T47D (cell line): ENCODE results near the gene CLK4.
A peak's percentile ranks its signal among the peaks of the same experiment; 100 is the strongest.

Experiments used
- DNase-seq, 2 experiments: peaks; one replicate each; pipeline versions ENCODE4 v3.0.0 to v3.0.0-alpha.2; 2011 to 2012; ENCODE audit warnings: low read depth in 1 of 2, low spot score in 1 of 2
- JUND ChIP-seq: IDR thresholded peaks from 2 replicates; pipeline ENCODE4 v1.6.1; 2012; ENCODE audit warnings: low read depth
- in situ Hi-C: cut with HindIII; loops from 2 replicates; pipeline ENCODE4 v1.10.0; 2016; ENCODE audit warnings: low sequenced_read_pairs, low pct_unique_long_range_greater_than_20kb

The CLK4 gene

DNA sequence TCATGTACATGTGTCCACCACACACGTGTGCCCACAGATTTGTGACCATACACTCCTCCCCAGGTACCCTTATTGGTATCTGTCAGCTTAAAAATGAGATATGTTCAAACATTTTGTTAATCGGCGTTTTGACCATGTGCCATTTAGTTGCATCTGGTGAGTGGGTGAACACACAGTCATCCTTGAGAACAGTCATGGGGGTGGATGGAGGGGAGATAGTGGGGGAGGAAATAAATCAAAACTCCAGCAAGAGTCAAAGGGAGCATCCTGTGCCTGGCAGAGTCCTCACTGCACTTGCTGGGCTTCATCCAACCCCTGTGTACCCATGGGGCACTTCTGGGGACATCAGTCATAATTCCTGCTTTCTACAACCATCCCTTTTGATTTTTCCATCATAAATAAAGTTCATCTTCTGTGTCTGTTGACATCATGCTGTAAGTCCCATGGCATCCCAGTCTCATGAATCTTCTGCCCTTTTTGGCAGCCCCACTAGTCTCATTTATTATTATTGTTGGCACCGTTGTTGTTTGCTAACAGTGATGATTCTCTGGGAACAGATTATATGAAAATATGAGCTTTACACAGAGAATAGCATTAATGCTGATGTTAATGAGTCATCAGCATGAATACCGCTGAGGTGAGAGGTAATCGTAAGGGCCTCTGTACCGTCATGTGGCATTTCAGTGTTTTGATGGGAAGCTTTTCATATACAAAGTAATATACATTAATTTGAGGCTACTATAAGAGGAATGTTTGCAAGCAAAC, 24.4 kb upstream of the CLK4 start:
- DNase-seq, result no peak
- in situ Hi-C loops, result no loop called here

DNA sequence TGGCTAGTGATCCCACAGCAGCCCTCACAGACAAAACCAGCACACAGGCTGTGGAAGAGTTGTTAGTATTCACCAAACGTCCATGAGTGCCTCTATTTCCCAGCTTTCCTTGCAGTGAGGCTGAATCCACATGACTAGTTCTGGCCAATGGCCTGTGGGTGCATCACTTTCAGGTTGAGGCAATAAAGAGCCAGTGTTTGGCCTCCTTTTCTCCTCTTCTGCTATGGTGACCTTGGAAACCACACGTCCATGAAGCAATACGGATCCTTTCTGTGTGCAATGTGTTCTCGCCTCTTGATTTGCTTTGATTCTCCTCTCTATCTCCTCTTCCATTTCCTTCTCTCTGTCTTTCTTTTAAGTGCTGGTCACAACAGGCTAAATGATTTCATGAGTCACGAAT, 23.4 kb upstream of the CLK4 start:
- TF ChIP-seq JUND, result no peak
- in situ Hi-C loops, result no loop called here
- no peak for DNase-seq

More for the DNA sequence above, 24.4 kb upstream of the CLK4 start:
- TF ChIP-seq JUND, result no peak

DNA sequence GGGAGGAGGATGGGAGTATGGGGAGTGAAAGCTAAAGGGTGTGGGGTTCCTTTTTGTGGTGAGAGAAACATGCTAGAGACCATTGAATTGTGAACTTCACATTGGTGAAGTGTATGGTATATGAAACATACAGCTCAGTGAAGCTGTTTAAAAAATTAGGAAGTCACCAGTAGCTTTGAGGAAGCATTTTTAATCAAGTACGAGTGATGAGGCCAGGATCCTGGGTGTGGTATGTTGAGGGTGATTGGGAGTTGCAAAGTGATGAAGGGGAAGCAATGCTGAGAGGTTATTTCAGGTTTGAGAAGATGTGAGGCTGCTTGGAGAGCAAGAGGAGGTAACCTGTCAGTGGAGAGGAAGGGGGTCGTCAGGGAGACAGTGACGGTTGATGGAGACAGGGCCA, 22.7 kb upstream of the CLK4 start:
- no peak for DNase-seq
- no peak for TF ChIP-seq JUND
- in situ Hi-C loops, result no loop called here

DNA sequence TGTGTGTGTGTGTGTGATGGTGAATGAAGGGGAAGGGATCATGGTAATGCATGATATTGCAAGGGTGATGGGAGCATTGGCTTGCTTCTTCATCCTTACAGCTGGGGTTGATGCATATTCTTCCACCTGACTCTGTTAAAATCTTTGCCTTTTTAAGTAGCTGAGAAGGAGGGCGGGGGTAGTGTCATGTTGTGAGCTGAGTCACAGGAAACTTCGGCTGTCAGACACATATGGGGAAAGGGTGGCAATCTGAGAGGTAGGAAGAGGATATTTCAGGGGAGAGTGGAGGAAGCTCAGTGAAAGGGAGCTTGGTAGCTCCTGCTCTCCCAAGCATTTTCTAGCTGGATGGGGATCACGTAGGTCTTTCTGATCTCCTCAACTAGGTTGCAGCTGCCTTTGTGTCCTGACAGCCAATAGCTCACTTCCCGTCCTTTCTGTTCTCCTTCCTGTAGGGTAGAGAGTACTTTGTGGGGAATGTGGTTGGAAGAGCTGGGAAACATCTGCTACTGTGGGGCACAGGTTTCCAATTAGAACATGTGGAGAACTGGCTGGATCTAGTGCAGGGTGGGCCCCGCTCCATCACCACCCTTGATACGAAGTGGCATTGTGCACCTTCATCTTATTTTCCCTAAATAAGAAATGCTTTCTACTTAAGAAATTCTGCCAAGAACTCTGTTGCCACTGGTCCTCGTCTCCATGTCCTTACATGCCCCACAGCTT, 18.1 kb upstream of the CLK4 start:
- no peak for TF ChIP-seq JUND
- in situ Hi-C loops, result no loop called here
- DNase-seq, result no peak

DNA sequence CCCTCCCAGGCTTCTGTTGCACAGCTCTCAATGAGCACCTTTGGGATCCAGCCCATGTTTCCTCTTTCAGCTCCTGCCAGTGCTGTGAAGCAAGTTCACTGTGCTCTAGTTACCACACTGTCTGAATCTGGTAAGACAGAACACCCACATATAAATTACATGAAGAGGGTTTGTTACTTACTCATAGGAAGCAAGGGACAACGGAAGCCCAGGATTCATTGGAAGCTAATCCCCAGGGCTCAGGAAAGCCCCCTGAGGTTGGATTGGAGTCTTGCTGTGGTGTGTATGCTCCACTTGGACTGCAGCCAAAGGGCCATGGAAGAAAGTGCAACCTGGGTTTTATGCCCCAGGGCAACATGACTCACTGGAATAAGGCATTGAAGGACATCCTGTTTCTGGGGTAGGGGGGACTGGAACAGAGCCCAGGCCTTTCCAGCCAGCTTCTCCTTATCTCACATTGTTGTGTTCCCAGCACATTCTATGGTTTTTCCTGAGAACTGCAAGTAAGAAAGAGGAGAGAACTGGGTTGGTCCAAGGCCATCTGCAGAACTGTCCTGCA, 15.6 kb upstream of the CLK4 start:
- DNase-seq, result peak in 1 of 2 experiments; percentile 55
- no peak for TF ChIP-seq JUND
- in situ Hi-C loops, result no loop called here

DNA sequence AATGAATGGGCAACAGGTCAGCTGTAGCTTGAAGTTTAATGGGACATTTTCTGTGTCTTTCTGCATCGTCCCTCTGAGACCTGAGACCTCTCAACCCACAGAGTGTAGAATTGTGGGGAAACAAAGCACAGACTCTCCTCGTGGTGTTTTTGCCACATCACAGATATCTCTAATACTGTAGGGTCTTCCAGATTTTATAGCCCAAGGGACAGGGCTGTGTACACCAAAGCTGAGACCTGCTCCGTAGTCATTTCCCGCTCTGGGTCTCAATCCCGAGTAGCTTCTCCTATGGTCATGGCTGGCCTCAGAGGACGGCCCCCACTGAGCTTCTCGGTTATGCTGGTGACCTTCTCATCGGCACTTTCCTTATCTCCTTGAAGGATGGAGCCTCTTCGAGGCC, 14.9 kb upstream of the CLK4 start:
- TF ChIP-seq JUND, result no peak
- in situ Hi-C loops, result no loop called here
- no peak for DNase-seq

DNA sequence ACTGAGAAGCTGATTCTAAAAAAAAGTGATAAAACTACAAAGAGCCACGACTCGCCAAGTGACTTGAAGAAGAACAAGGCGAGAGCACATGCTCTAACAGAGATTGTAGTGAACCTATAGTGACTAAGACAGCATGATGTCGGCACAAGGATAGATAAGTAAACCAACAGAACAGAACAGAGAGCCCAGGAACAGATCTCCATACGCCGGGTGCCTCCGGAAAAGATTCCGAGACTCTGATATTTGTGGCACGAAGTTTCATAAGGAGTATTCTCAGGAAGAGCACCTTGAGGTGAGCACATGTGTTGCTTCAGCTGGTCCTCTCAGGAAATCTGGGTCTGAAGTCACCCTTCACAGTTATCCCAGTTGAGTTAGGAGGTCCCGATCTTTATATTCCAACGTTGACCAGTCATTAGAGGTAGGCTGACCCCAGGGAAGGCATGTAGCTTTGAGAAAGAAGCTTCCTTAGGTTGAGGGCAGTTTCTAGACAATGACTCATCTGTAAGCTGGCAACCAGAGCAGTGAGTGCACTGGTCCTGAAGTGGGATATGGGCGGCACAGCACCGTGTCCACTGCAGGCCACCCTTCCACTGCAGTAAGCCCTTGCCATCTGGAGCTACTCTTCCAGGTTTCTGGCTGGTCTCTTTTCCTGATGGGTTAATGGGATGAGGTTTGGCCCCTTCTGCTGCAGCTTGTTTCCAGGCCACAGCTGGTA, 13.6 kb upstream of the CLK4 start:
- in situ Hi-C loops, result no loop called here
- no peak for DNase-seq
- no peak for TF ChIP-seq JUND

DNA sequence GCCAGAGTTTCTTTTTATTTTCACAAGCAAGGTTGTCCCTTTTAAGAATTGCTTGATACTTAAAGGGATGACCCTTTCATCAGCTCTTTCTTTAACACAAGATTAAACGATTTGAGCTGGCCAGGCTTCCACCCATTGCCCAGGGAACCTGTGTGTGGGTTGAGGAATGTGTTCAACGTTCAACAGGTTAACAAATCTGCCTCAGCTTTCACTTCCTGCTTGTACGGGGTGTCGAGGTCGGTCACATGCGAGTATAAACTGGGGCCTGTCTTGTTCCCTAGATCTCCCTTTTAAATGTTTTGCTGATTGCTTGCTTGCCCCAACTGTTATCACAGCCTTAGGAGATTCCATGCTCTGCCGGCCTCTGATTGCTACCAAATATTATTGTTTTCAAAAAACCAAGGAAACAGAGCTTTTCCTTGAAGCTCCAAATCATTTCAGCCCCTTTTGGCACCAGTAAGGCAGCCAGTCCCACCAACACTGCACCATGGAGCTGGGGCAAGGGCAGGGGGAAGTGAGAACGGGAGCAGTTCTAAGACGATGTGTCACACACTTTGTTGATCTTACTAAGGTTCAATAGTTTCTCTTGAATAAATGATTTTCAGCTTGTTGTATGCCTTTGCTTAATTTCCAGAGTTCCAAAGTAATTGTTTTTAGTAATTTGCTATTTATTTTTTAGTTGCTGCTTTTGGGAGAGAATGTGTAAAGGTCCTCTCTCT, 10.7 kb upstream of the CLK4 start:
- TF ChIP-seq JUND, result no peak
- in situ Hi-C loops, result no loop called here
- DNase-seq, result no peak

DNA sequence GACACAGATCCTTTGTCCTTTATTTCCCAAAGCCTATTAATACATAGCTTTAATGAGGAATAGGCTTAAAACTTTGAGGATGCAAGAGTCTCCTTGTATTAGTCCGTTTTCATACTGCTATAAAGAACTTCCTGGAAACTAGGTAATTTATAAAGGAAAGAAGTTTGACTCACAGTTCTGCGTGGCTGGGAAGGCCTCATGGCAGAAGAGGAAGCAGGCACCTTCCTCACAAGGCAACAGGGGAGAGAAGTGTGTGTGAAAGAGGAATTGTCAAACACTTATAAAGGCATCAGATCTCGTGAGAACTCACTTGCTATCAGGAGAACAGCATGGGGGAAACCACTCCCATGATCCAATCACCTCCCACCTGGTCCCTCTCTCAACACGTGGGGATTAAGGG, 5.4 kb upstream of the CLK4 start:
- in situ Hi-C loops, result no loop called here
- no peak for DNase-seq
- no peak for TF ChIP-seq JUND

DNA sequence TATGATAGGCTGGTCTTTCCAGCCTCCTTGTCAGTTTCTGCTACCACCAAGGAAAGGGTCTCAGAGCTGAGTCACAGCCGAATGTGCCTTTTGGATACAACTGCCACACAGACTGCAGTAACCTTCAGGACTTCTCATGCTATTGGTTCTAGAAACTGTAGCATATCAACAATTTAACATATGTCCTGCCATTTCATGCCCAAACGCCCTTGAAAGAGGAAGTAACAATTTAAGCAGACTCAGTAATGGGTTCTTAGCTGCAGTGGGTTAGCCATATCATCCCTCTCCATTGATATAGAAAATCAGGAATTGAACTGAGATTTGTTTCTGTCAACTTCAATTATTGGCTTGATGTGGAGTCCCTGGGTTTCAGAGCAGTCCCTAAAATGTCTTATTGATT, 4.1 kb upstream of the CLK4 start:
- in situ Hi-C loops, result no loop called here
- TF ChIP-seq JUND, result no peak
- no peak for DNase-seq

DNA sequence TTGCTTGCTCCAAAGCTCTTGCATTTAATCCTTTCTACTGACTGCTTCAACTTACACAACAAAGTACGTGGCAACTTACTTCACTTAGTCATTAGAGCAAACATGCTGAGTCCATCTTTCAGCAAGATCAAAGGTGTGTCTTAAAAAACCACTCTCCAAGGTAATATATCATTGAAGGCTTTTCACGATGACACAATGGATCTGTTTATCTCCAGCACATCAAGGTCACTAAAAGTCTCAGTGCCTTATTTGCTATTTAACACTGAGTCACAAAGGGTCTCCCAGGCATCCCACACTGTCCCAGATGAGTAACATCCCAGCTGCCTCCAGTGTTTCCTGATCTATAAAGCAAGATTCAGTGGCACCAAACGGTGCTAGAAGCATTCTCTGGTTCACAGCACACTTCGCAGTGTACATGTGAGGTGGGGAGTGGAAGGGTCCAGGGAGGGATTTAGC, 3.7 kb upstream of the CLK4 start:
- in situ Hi-C loops, result no loop called here
- peak in 1 of 2 experiments; percentile 25 for DNase-seq
- TF ChIP-seq JUND, result no peak

DNA sequence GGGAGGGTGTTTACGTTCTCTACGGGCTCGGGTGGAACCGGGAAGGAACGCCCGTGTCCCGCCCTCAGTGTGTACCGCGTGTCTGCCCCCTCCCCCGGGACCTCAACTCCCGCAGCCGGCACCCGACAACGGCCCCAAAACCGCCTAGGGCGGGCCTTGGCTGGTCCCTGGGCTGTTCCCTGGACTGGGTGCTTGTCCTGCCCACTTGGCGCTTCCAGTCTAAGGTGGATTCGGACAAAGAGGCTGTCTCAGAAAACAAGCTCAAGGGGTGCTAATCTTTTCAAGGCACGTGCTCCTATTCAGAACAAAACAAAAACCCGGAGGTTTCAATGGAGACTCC, 379 bp upstream of the CLK4 start:
- no peak for TF ChIP-seq JUND
- no peak for DNase-seq
- in situ Hi-C loops, result no loop called here
